ENCODE results near the gene ACHE. TPM values are rescaled to one million over a fixed set of nuclear protein-coding genes. Genes with fewer than 3 reads are reported as not detected.

ACHE gene
- total RNA-seq, 1 donor from 2014 or later = 9.3 TPM

DNA sequence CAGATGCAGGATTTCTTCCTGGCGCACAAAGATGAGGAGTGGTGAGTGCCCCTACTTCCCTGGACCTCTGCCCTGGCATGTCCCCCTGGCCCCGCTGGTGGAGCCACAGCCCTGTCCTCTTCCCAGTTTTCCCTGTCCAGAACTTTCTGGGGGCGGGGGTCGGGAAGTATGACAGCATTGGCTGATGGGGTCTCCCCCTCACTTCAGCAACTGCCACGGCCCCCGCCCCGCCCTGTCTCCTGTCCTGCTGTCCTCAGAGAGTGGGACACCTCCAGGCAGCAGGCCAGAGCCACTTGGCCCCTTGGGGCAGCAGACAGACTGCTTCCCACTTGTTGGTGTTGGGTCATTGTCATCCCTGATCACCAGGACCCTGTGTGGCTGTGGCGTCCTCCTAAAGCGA is 13.5 kb downstream of the ACHE start:
- intact Hi-C loops (cut with DNase I) = no loop called here
- Histone ChIP-seq H3K4me3 (no peak overlapping the region), H3K27me3 (no peaks in the 10 kb centered on the region), H3K27ac (no peak overlapping the region), H3K4me1 (peaks cover 18% of the 10 kb centered on the region), H3K36me3 (peaks cover 9 to 63% of the 10 kb centered on the region in 2 donors), H3K9me3 (no peaks in the 10 kb centered on the region)
- TF ChIP-seq, protein P1, sequence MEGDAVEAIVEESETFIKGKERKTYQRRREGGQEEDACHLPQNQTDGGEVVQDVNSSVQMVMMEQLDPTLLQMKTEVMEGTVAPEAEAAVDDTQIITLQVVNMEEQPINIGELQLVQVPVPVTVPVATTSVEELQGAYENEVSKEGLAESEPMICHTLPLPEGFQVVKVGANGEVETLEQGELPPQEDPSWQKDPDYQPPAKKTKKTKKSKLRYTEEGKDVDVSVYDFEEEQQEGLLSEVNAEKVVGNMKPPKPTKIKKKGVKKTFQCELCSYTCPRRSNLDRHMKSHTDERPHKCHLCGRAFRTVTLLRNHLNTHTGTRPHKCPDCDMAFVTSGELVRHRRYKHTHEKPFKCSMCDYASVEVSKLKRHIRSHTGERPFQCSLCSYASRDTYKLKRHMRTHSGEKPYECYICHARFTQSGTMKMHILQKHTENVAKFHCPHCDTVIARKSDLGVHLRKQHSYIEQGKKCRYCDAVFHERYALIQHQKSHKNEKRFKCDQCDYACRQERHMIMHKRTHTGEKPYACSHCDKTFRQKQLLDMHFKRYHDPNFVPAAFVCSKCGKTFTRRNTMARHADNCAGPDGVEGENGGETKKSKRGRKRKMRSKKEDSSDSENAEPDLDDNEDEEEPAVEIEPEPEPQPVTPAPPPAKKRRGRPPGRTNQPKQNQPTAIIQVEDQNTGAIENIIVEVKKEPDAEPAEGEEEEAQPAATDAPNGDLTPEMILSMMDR (IDR thresholded peaks at IDR 0.05) = no peak
- TF ChIP-seq POLR2AphosphoS5 (IDR thresholded peaks at IDR 0.05; ENCODE audit: insufficient read depth in 1 of 2, low read depth in 1 of 2) = no peak
- DNase-seq (ENCODE audit: extremely low spot score in 2 of 2) = no peak

DNA sequence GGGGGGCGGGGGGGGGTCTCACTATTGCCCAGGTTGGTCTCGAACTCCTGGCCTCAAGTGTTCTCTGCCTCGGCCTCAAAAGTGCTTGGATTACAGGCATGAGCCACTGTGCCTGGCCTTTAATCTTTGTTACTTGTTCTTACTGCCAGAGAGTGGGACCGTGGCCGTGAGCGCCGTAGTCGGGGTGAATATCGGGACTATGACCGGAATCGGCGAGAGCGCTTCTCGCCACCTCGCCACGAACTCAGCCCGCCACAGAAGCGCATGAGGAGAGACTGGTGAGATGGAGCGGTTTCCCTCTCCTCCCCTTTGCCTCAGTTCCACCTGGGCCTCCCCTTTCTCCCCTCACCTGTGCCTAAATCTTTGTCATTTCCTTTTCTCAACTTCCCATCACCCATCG is 14.6 kb downstream of the ACHE start:
- Histone ChIP-seq H3K9me3 (no peaks in the 10 kb centered on the region), H3K4me3 (no peak overlapping the region), H3K27me3 (no peaks in the 10 kb centered on the region), H3K4me1 (peaks cover 27% of the 10 kb centered on the region), H3K36me3 (peaks cover 9 to 53% of the 10 kb centered on the region in 2 donors), H3K27ac (no peak overlapping the region)
- intact Hi-C loops (cut with DNase I) = no loop called here
- TF ChIP-seq POLR2A (IDR thresholded peaks at IDR 0.05) (no peak), POLR2AphosphoS5 (IDR thresholded peaks at IDR 0.05; ENCODE audit: insufficient read depth in 1 of 2, low read depth in 1 of 2) (no peak)
- DNase-seq (ENCODE audit: extremely low spot score in 2 of 2) = no peak

DNA sequence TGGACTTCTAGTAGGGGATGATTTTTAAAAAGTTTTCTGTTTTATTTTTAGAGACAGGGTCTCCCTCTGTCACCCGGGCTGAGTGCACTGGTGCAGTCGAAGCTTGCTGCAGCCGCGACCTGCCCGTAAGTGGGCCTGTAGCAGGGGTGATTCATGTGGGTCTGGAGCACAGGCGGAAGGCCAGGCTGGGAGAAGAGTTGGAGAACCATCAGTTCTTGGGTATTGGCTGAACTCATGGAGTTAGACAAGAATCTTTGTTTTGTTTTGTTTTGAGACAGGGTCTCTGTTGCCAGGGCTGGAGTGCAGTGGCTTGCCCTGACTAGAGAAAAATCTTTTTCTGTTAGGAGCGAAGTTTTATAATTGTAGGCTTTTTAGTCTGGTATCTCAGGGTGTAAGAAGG is 15.0 kb downstream of the ACHE start:
- Histone ChIP-seq H3K4me1 (peaks cover 32% of the 10 kb centered on the region), H3K27ac (no peak overlapping the region), H3K36me3 (peaks cover 6 to 48% of the 10 kb centered on the region in 2 donors), H3K27me3 (no peaks in the 10 kb centered on the region), H3K4me3 (no peak overlapping the region), H3K9me3 (no peaks in the 10 kb centered on the region)
- TF ChIP-seq POLR2A (IDR thresholded peaks at IDR 0.05) = no peak
- intact Hi-C loops (cut with DNase I) = no loop called here
- no peak for DNase-seq (ENCODE audit: extremely low spot score in 2 of 2)

DNA sequence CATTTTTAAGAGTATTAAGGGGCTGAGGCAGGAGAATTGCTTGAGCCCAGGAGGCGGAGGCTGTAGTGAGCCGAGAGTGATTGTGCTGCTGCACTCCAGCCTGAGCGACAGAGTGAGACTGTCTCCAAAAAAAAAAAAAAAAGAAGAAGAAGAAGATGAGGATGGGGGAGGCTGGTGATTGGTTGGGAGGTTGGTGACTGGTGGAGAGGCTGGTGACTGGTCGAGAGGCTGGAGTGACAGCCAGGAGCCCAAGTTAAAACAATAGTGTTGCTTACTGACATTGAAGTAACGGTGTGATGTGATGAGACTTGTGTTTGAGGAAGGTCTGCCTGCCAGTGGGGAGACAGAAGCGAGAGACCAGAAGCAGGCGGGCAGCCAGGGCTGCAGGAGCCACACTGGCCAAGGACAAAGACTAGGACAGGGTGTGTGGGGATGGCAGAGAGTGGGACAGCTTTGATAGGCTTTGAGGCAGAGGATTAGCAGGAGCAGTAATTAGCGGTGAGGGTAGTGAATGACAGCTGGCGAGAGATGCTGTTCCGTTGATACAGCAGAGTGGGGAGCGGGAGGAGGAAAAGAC is 15.9 kb downstream of the ACHE start:
- no peaks in the 10 kb centered on the region for H3K27me3 ChIP-seq
- peaks cover 35% of the 10 kb centered on the region for H3K4me1 ChIP-seq
- H3K9me3 ChIP-seq = no peaks in the 10 kb centered on the region
- H3K36me3 ChIP-seq = peaks cover 3 to 39% of the 10 kb centered on the region in 2 donors
- H3K27ac ChIP-seq = no peak overlapping the region
- TF ChIP-seq POLR2AphosphoS5 (IDR thresholded peaks at IDR 0.05; ENCODE audit: insufficient read depth in 1 of 2, low read depth in 1 of 2) (no peak), POLR2A (IDR thresholded peaks at IDR 0.05) (no peak)
- TF ChIP-seq, protein P1 (IDR thresholded peaks at IDR 0.05) = no peak
- no peak overlapping the region for H3K4me3 ChIP-seq
- no peak for DNase-seq (ENCODE audit: extremely low spot score in 2 of 2)
- intact Hi-C loops (cut with DNase I) = no loop called here

DNA sequence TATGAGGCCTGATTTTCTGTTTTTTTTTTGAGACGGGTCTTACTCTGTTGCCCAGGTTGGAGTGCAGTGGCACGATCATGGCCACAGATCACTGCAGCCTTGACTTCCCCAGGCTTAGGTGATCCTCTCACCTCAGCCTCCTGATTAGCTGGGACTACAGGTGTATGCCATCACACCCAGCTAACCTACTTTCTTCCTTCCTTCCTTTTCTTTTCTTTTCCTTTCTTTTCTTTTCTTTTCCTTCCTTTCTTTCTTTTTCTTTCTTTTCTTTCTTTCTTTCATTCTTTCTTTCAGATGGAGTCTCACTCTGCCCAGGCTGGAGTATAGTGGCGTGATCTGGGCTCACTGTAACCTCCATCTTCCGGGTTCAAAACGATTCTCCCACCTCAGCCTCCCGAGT is 17.0 kb downstream of the ACHE start:
- H3K27me3 ChIP-seq = no peaks in the 10 kb centered on the region
- intact Hi-C loops (cut with DNase I) = no loop called here
- no peak for TF ChIP-seq POLR2AphosphoS5 (IDR thresholded peaks at IDR 0.05; ENCODE audit: insufficient read depth in 1 of 2, low read depth in 1 of 2)
- H3K27ac ChIP-seq = no peak overlapping the region
- H3K4me1 ChIP-seq = peaks cover 42% of the 10 kb centered on the region
- peaks cover 3 to 28% of the 10 kb centered on the region in 2 donors for H3K36me3 ChIP-seq
- no peak for DNase-seq (ENCODE audit: extremely low spot score in 2 of 2)
- H3K9me3 ChIP-seq = no peaks in the 10 kb centered on the region
- H3K4me3 ChIP-seq = no peak overlapping the region

DNA sequence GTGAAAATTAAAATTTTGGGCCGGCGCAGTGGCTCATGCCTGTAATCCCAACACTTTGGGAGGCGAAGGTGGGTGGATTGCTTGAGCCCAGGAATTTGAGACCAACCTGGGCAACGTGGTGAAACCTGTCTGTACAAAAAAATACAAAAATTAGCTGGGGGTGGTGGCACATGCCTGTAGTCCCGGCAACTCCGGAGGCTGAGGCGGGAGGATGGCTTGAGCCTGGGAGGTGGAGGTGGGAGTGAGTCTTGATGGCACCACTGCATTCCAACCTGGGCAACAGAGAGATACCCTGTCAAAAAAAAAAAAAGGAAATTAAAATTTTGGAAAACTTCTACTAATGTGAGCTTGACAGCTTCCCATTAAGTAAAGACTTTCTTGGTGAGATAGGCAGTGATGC is 17.7 kb downstream of the ACHE start:
- Histone ChIP-seq H3K4me3 (no peak overlapping the region), H3K27me3 (no peaks in the 10 kb centered on the region), H3K4me1 (peaks cover 42% of the 10 kb centered on the region), H3K36me3 (peaks cover 3 to 23% of the 10 kb centered on the region in 2 donors), H3K9me3 (no peaks in the 10 kb centered on the region), H3K27ac (no peak overlapping the region)
- intact Hi-C loops (cut with DNase I) = no loop called here
- TF ChIP-seq, protein P1 (IDR thresholded peaks at IDR 0.05) = no peak
- no peak for TF ChIP-seq POLR2AphosphoS5 (IDR thresholded peaks at IDR 0.05; ENCODE audit: insufficient read depth in 1 of 2, low read depth in 1 of 2)
- no peak for TF ChIP-seq POLR2A (IDR thresholded peaks at IDR 0.05)
- no peak for DNase-seq (ENCODE audit: extremely low spot score in 2 of 2)

Data from vagina (tissue), 2 donors.